ENCODE results near the gene ATRN. TPM values are rescaled to one million over a fixed set of nuclear protein-coding genes. Genes with fewer than 3 reads are reported as not detected.

ATRN gene
- total RNA-seq, 2 experiments from 2014 or later: 7.3 to 7.7 TPM

GRCh38 chr20:3654326-3655130, 183.7 kb downstream of the ATRN start:
- peaks cover 20% of the 10 kb centered on the region for H3K27me3 Mint-ChIP-seq
- no peaks in the 10 kb centered on the region for H3K9me3 Mint-ChIP-seq
- H3K27ac Mint-ChIP-seq: no peak overlapping the region
- no peak for DNase-seq
- peaks cover 11% of the 10 kb centered on the region for H3K36me3 Mint-ChIP-seq
- no peak overlapping the region for H3K4me3 Mint-ChIP-seq
- H3K4me1 Mint-ChIP-seq: peaks cover 5% of the 10 kb centered on the region

GRCh38 chr20:3655131-3655405, 184.2 kb downstream of the ATRN start:
- peaks cover 11% of the 10 kb centered on the region for H3K36me3 Mint-ChIP-seq
- H3K4me3 Mint-ChIP-seq: no peak overlapping the region
- H3K9me3 Mint-ChIP-seq: no peaks in the 10 kb centered on the region
- DNase-seq: no peak
- H3K27me3 Mint-ChIP-seq: peaks cover 26% of the 10 kb centered on the region
- H3K27ac Mint-ChIP-seq: no peak overlapping the region
- H3K4me1 Mint-ChIP-seq: peaks cover 5% of the 10 kb centered on the region

- Mint-ChIP-seq H3K27ac (no peak overlapping the region), H3K9me3 (no peaks in the 10 kb centered on the region), H3K27me3 (peaks cover 48% of the 10 kb centered on the region)
Measured at GRCh38 chr20:3658019-3658715, 187.3 kb downstream of the ATRN start.

GRCh38 chr20:3658716-3659491, 188.1 kb downstream of the ATRN start:
- Mint-ChIP-seq H3K27ac (no peak overlapping the region), H3K9me3 (no peaks in the 10 kb centered on the region), H3K27me3 (peaks cover 52% of the 10 kb centered on the region), H3K4me3 (no peak overlapping the region), H3K36me3 (peaks cover under 1% of the 10 kb centered on the region), H3K4me1 (peaks cover 5% of the 10 kb centered on the region)
- DNase-seq: no peak

More at GRCh38 chr20:3658019-3658715, 187.3 kb downstream of the ATRN start:
- peaks cover 5% of the 10 kb centered on the region for H3K4me1 Mint-ChIP-seq
- DNase-seq: no peak
- no peak overlapping the region for H3K4me3 Mint-ChIP-seq
- peaks cover 3% of the 10 kb centered on the region for H3K36me3 Mint-ChIP-seq

GRCh38 chr20:3659492-3660261, 188.9 kb downstream of the ATRN start:
- H3K27ac Mint-ChIP-seq: no peak overlapping the region
- H3K9me3 Mint-ChIP-seq: no peaks in the 10 kb centered on the region
- peaks cover 52% of the 10 kb centered on the region for H3K27me3 Mint-ChIP-seq
- H3K36me3 Mint-ChIP-seq: no peaks in the 10 kb centered on the region
- H3K4me3 Mint-ChIP-seq: no peak overlapping the region
- no peak for DNase-seq
- H3K4me1 Mint-ChIP-seq: peaks cover 5% of the 10 kb centered on the region

GRCh38 chr20:3660262-3661059, 189.6 kb downstream of the ATRN start:
- Mint-ChIP-seq H3K27me3 (peaks cover 57% of the 10 kb centered on the region), H3K4me3 (no peak overlapping the region), H3K36me3 (no peaks in the 10 kb centered on the region), H3K4me1 (peaks cover 9% of the 10 kb centered on the region), H3K9me3 (no peaks in the 10 kb centered on the region), H3K27ac (no peak overlapping the region)
- DNase-seq: no peak

GRCh38 chr20:3661060-3661813, 190.4 kb downstream of the ATRN start:
- H3K27me3 Mint-ChIP-seq: peaks cover 57% of the 10 kb centered on the region
- no peak overlapping the region for H3K4me3 Mint-ChIP-seq
- no peaks in the 10 kb centered on the region for H3K36me3 Mint-ChIP-seq
- H3K9me3 Mint-ChIP-seq: no peaks in the 10 kb centered on the region
- DNase-seq: no peak
- H3K27ac Mint-ChIP-seq: no peak overlapping the region
- H3K4me1 Mint-ChIP-seq: peaks cover 16% of the 10 kb centered on the region

GRCh38 chr20:3661814-3662665, 191.2 kb downstream of the ATRN start:
- Mint-ChIP-seq H3K36me3 (no peaks in the 10 kb centered on the region), H3K9me3 (no peaks in the 10 kb centered on the region), H3K27ac (no peak overlapping the region), H3K4me3 (no peak overlapping the region), H3K27me3 (peaks cover 57% of the 10 kb centered on the region), H3K4me1 (peaks cover 20% of the 10 kb centered on the region)
- no peak for DNase-seq

GRCh38 chr20:3663031-3663701, 192.3 kb downstream of the ATRN start, which contains the start of gene GFRA4:
TSS of gene GFRA4 (minus strand) at chr20:3663399. CDS start at chr20:3663399, 0 bp downstream.
- Mint-ChIP-seq H3K4me3 (no peak within 1 kb of the TSS), H3K36me3 (no peaks in the 10 kb centered on the region), H3K27me3 (peaks cover 48% of the 10 kb centered on the region), H3K9me3 (no peaks in the 10 kb centered on the region), H3K27ac (no peak within 1 kb of the TSS), H3K4me1 (peaks cover 24% of the 10 kb centered on the region)
- DNase-seq: no peak

- Mint-ChIP-seq H3K9me3 (no peaks in the 10 kb centered on the region), H3K4me3 (no peak overlapping the region), H3K27ac (no peak overlapping the region), H3K27me3 (peaks cover 44% of the 10 kb centered on the region), H3K4me1 (peaks cover 24% of the 10 kb centered on the region), H3K36me3 (no peaks in the 10 kb centered on the region)
- no peak for DNase-seq
Measured at GRCh38 chr20:3663858-3664257, 193.0 kb downstream of the ATRN start.

GRCh38 chr20:3667434-3668037, 196.7 kb downstream of the ATRN start:
- DNase-seq: no peak
- peaks cover 19% of the 10 kb centered on the region for H3K4me1 Mint-ChIP-seq
- H3K27ac Mint-ChIP-seq: no peak overlapping the region
- no peak overlapping the region for H3K4me3 Mint-ChIP-seq
- H3K9me3 Mint-ChIP-seq: no peaks in the 10 kb centered on the region
- H3K36me3 Mint-ChIP-seq: no peaks in the 10 kb centered on the region
- peaks cover 35% of the 10 kb centered on the region for H3K27me3 Mint-ChIP-seq

GRCh38 chr20:3669710-3670367, 199.0 kb downstream of the ATRN start:
- Mint-ChIP-seq H3K27me3 (peaks cover 41% of the 10 kb centered on the region), H3K36me3 (no peaks in the 10 kb centered on the region), H3K27ac (no peak overlapping the region), H3K4me3 (no peak overlapping the region), H3K4me1 (peaks cover 21% of the 10 kb centered on the region), H3K9me3 (no peaks in the 10 kb centered on the region)
- no peak for DNase-seq
